H9 (cell line): Measurements from ENCODE around the gene PTDSS2. TPM values are rescaled to one million over a fixed set of nuclear protein-coding genes. Genes with fewer than 3 reads are reported as not detected.

Experiments used
- DNase-seq: peaks from one replicate; pipeline ENCODE4 v3.0.0-alpha.2; 2017
- H2AFZ ChIP-seq: one replicate; pipeline ENCODE4 v1.6.1; 2013; ENCODE audit warnings: mild to moderate bottlenecking, low read length, control low read depth, moderate library complexity
- H2AK5ac ChIP-seq: 2 replicates; pipeline ENCODE4 v1.6.1; 2013; ENCODE audit warnings: low read length, control low read depth, mixed read lengths; ENCODE audit not compliant: insufficient read length
- H2BK120ac ChIP-seq: one replicate; pipeline ENCODE4 v1.6.1; 2013; ENCODE audit warnings: low read depth, mild to moderate bottlenecking, low read length, control low read depth, inconsistent platforms; ENCODE audit not compliant: poor library complexity, severe bottlenecking
- H2BK12ac ChIP-seq: 2 replicates; pipeline ENCODE4 v1.6.1; 2013; ENCODE audit warnings: low read length, control low read depth, mixed read lengths, low read depth; ENCODE audit not compliant: insufficient read length
- H2BK15ac ChIP-seq: 2 replicates; pipeline ENCODE4 v1.6.1; 2013; ENCODE audit warnings: low read depth, low read length, control low read depth
- H2BK20ac ChIP-seq: one replicate; pipeline ENCODE4 v1.6.1; 2013; ENCODE audit warnings: low read depth, mild to moderate bottlenecking, low read length, control low read depth, inconsistent platforms; ENCODE audit not compliant: poor library complexity, severe bottlenecking
- H2BK5ac ChIP-seq: 2 replicates; pipeline ENCODE4 v1.6.1; 2013; ENCODE audit warnings: low read length, control low read depth, mixed read lengths; ENCODE audit not compliant: insufficient read length
- H3K14ac ChIP-seq: 2 replicates; pipeline ENCODE4 v1.6.1; 2013; ENCODE audit warnings: low read length, control low read depth; ENCODE audit not compliant: insufficient read depth
- H3K18ac ChIP-seq: 2 replicates; pipeline ENCODE4 v1.6.1; 2013; ENCODE audit warnings: low read depth, mild to moderate bottlenecking, mixed read lengths, low read length, control low read depth; ENCODE audit not compliant: insufficient read length
- H3K23ac ChIP-seq: 2 replicates; pipeline ENCODE4 v1.6.1; 2013; ENCODE audit warnings: low read length, control low read depth, mixed read lengths, low read depth; ENCODE audit not compliant: insufficient read length
- H3K23me2 ChIP-seq: 2 replicates; pipeline ENCODE4 v1.6.1; 2013; ENCODE audit warnings: low read depth, mild to moderate bottlenecking, mixed read lengths, low read length, control low read depth; ENCODE audit not compliant: insufficient read length, poor library complexity, severe bottlenecking
- H3K27ac ChIP-seq: 2 replicates; pipeline ENCODE4 v1.5.1; 2013; ENCODE audit warnings: low read length, control low read depth, mixed read lengths, low read depth; ENCODE audit not compliant: insufficient read length
- H3K27me3 ChIP-seq: 2 replicates; pipeline ENCODE4 v1.6.1; 2013; ENCODE audit warnings: low read length, control low read depth, inconsistent platforms; ENCODE audit not compliant: insufficient read depth
- H3K4ac ChIP-seq: 2 replicates; pipeline ENCODE4 v1.6.1; 2013; ENCODE audit warnings: low read depth, mild to moderate bottlenecking, control low read depth, inconsistent platforms, low read length, moderate library complexity
- H3K4me1 ChIP-seq: 2 replicates; pipeline ENCODE4 v1.6.1; 2013; ENCODE audit warnings: low read length, control low read depth, inconsistent platforms; ENCODE audit not compliant: insufficient read depth
- H3K4me2 ChIP-seq: 2 replicates; pipeline ENCODE4 v1.6.1; 2013; ENCODE audit warnings: low read length, control low read depth, mixed read lengths; ENCODE audit not compliant: insufficient read length, insufficient read depth
- H3K56ac ChIP-seq: 2 replicates; pipeline ENCODE4 v1.6.1; 2013; ENCODE audit warnings: low read depth, mild to moderate bottlenecking, mixed read lengths, low read length, control low read depth; ENCODE audit not compliant: insufficient read length
- H3K79me1 ChIP-seq: 2 replicates; pipeline ENCODE4 v1.6.1; 2013; ENCODE audit warnings: low read depth, mild to moderate bottlenecking, moderate library complexity, low read length, control low read depth, inconsistent platforms; ENCODE audit not compliant: insufficient read depth, poor library complexity, severe bottlenecking
- H3K79me2 ChIP-seq: 2 replicates; pipeline ENCODE4 v1.6.1; 2013; ENCODE audit warnings: low read length, control low read depth, inconsistent platforms; ENCODE audit not compliant: insufficient read depth
- H3K9ac ChIP-seq: 2 replicates; pipeline ENCODE4 v1.6.1; 2013; ENCODE audit warnings: low read length, control low read depth, mixed read lengths; ENCODE audit not compliant: insufficient read length; ENCODE audit errors: extremely low read depth
- H3K9me3 ChIP-seq: one replicate; pipeline ENCODE4 v1.6.1; 2013; ENCODE audit warnings: low read depth, low read length, inconsistent platforms; ENCODE audit not compliant: control insufficient read depth
- H3T11ph ChIP-seq: one replicate; pipeline ENCODE4 v1.6.1; 2013; ENCODE audit warnings: mild to moderate bottlenecking, low read length, control low read depth, inconsistent platforms
- H4K20me1 ChIP-seq: one replicate; pipeline ENCODE4 v1.6.1; 2013; ENCODE audit not compliant: control insufficient read depth, insufficient read length, insufficient read depth
- H4K5ac ChIP-seq: 2 replicates; pipeline ENCODE4 v1.6.1; 2013; ENCODE audit warnings: low read depth, mild to moderate bottlenecking, mixed read lengths, low read length, control low read depth; ENCODE audit not compliant: insufficient read length
- H4K8ac ChIP-seq: replicated peaks from 2 replicates; pipeline ENCODE4 v1.6.1; 2013; ENCODE audit warnings: low read length, control low read depth, mixed read lengths, low read depth; ENCODE audit not compliant: insufficient read length
- H4K91ac ChIP-seq: 2 replicates; pipeline ENCODE4 v1.6.1; 2013; ENCODE audit warnings: low read depth, mild to moderate bottlenecking, moderate library complexity, mixed read lengths, low read length, control low read depth; ENCODE audit not compliant: insufficient read length
- H3K27ac Mint-ChIP-seq, 3 experiments: 2 replicates in 2 of 3; 3 replicates in 1 of 3; pipeline ENCODE4 v1.8.0; 2020 to 2021; ENCODE audit warnings: mixed read lengths in 3 of 3, mild to moderate bottlenecking in 1 of 3, moderate library complexity in 1 of 3
- H3K27me3 Mint-ChIP-seq: 2 replicates; pipeline ENCODE4 v1.8.0; 2021; ENCODE audit warnings: low read depth, mild to moderate bottlenecking, moderate library complexity, mixed read lengths
- H3K36me3 Mint-ChIP-seq, 3 experiments: 2 replicates in 2 of 3; 3 replicates in 1 of 3; pipeline ENCODE4 v1.8.0; 2020 to 2021; ENCODE audit warnings: low read depth in 3 of 3, mixed read lengths in 3 of 3; ENCODE audit not compliant: insufficient read depth in 1 of 3
- H3K4me1 Mint-ChIP-seq, 2 experiments: 2 replicates each; pipeline ENCODE4 v1.8.0; 2020; ENCODE audit warnings: mixed read lengths in 2 of 2
- H3K4me3 Mint-ChIP-seq, 2 experiments: 2 replicates in 1 of 2; 3 replicates in 1 of 2; pipeline ENCODE4 v1.8.0; 2020 to 2021; ENCODE audit warnings: mild to moderate bottlenecking in 2 of 2, mixed read lengths in 2 of 2, moderate library complexity in 1 of 2
- H3K9me3 Mint-ChIP-seq, 2 experiments: 2 replicates in 1 of 2; 3 replicates in 1 of 2; pipeline ENCODE4 v1.8.0; 2020; ENCODE audit warnings: mild to moderate bottlenecking in 2 of 2, mixed read lengths in 2 of 2, moderate library complexity in 1 of 2
- CTCF ChIP-seq: fragments of 200-600 bp; sonication (generic); conservative IDR thresholded peaks from 3 replicates; pipeline ENCODE4 v1.8.0; 2021; ENCODE audit warnings: antibody characterized with exemption, mild to moderate bottlenecking
- WGBS: extraction: QIAGEN DNeasy Blood & Tissue Kit; methylation state at CpG from one replicate; pipeline ENCODE4 v1.1.7; 2013; ENCODE audit warnings: missing lambda C conversion rate, low lambda C conversion rate, mixed read lengths; ENCODE audit not compliant: insufficient read length; ENCODE audit errors: extremely low coverage; 5-methylcytosine and 5-hydroxymethylcytosine counted together
- total RNA-seq: library from RNA; stranded (reverse); gene quantifications from 2 replicates; pipeline ENCODE4 v1.2.1, GENCODE V29; 2021

PTDSS2 gene
- total RNA-seq, 1 experiment from 2014 or later = 55.3 TPM

- H3K27me3 Mint-ChIP-seq = peaks cover 2% of the 10 kb centered on the region
- no peak overlapping the region for H3T11ph ChIP-seq
- no peaks in the 10 kb centered on the region for H3K79me1 ChIP-seq
- peaks cover 5 to 18% (median 10%) of the 10 kb centered on the region in 3 experiments; a peak in 5 of 7 replicates for H3K36me3 Mint-ChIP-seq
- H2AK5ac ChIP-seq = no peak overlapping the region
- TF ChIP-seq CTCF = no peak
- no peaks in the 10 kb centered on the region for H4K20me1 ChIP-seq
- no peak overlapping the region for H2BK5ac ChIP-seq
- H4K5ac ChIP-seq = no peak overlapping the region
- no CpG with 5 or more reads among the region's 18 CpGs for whole genome bisulfite sequencing
- no peak overlapping the region for H3K56ac ChIP-seq
- no peak overlapping the region for H3K23ac ChIP-seq
- H3K4me2 ChIP-seq = no peak overlapping the region
- H3K79me2 ChIP-seq = no peaks in the 10 kb centered on the region
- H3K4ac ChIP-seq = no peak overlapping the region
- no peak overlapping the region; a peak in 1 of 7 replicates for H3K27ac Mint-ChIP-seq
- no peaks in the 10 kb centered on the region for H3K9me3 Mint-ChIP-seq
- no peak overlapping the region for H2BK20ac ChIP-seq
- H3K14ac ChIP-seq = no peak overlapping the region
- peak overlapping the region in 1 of 2 experiments; percentile 35; a peak in 1 of 5 replicates for H3K4me3 Mint-ChIP-seq
- no peak overlapping the region for H3K18ac ChIP-seq
- no peak overlapping the region for H4K91ac ChIP-seq
- no peaks in the 10 kb centered on the region for H3K27me3 ChIP-seq
- no peaks in the 10 kb centered on the region for H3K4me1 ChIP-seq
- no peak overlapping the region for H2AFZ ChIP-seq
- H4K8ac ChIP-seq = no peak overlapping the region
- no peaks in the 10 kb centered on the region for H3K9me3 ChIP-seq
- H2BK12ac ChIP-seq = no peak overlapping the region
- no peak overlapping the region; the same call in 1 of the 2 replicates for H2BK15ac ChIP-seq
- no peak overlapping the region for H3K9ac ChIP-seq
- no peak overlapping the region for H2BK120ac ChIP-seq
- no peaks in the 10 kb centered on the region for H3K4me1 Mint-ChIP-seq
- no peak overlapping the region for H3K27ac ChIP-seq
- DNase-seq = no peak
- H3K23me2 ChIP-seq = peaks cover 4% of the 10 kb centered on the region
Measured at GRCh38 chr11:529728-530411, 79.8 kb downstream of the PTDSS2 start.
